Fibroblast of lung (primary cell): ENCODE measurements around the gene DENND1A. TPM values are rescaled to one million over a fixed set of nuclear protein-coding genes. Genes with fewer than 3 reads are reported as not detected.

ENCODE experiments used
- DNase-seq, 2 donors: peaks; one replicate each; pipeline versions ENCODE4 v3.0.0 to v3.0.0-alpha.2; 2010; ENCODE audit warnings: low read depth in 2 of 2
- H2AFZ ChIP-seq: 2 replicates; pipeline ENCODE4 v1.5.1; 2012; ENCODE audit warnings: low read length, control low read depth, inconsistent platforms
- H3K27ac ChIP-seq: 2 replicates; pipeline ENCODE4 v1.5.1; 2011; ENCODE audit warnings: low read length, control low read depth; ENCODE audit not compliant: insufficient read depth
- H3K27me3 ChIP-seq: 2 replicates; pipeline ENCODE4 v1.5.1; 2011; ENCODE audit warnings: mild to moderate bottlenecking, low read length; ENCODE audit not compliant: control insufficient read depth, insufficient read depth
- H3K36me3 ChIP-seq: 2 replicates; pipeline ENCODE4 v1.5.1; 2011; ENCODE audit warnings: low read length; ENCODE audit not compliant: control insufficient read depth, insufficient read depth
- H3K4me1 ChIP-seq: 2 replicates; pipeline ENCODE4 v1.5.1; 2011; ENCODE audit warnings: low read length; ENCODE audit not compliant: control insufficient read depth, insufficient read depth; ENCODE audit errors: extremely low read depth
- H3K4me2 ChIP-seq: 2 replicates; pipeline ENCODE4 v1.5.1; 2011; ENCODE audit warnings: low read length, control low read depth; ENCODE audit not compliant: insufficient read depth; ENCODE audit errors: extremely low read depth
- H3K4me3 ChIP-seq, 4 experiments: fragments of 200-600 bp in 1 of 4; sonication (generic) in 1 of 4; replicated peaks in 1 of 4; 2 replicates each; pipeline ENCODE4 v1.5.1; 2011 to 2016; ENCODE audit warnings: low read length in 4 of 4, low read depth in 3 of 4, mild to moderate bottlenecking in 3 of 4, control low read depth in 2 of 4, inconsistent platforms in 1 of 4, mixed read lengths in 1 of 4; ENCODE audit not compliant: insufficient read depth in 1 of 4; ENCODE audit errors: control extremely low read depth in 1 of 4
- H3K79me2 ChIP-seq: 2 replicates; pipeline ENCODE4 v1.5.1; 2012; ENCODE audit warnings: mild to moderate bottlenecking, low read length, inconsistent platforms; ENCODE audit not compliant: control insufficient read depth, insufficient read depth
- H3K9ac ChIP-seq: 2 replicates; pipeline ENCODE4 v1.5.1; 2011; ENCODE audit warnings: mild to moderate bottlenecking, low read length, control low read depth; ENCODE audit not compliant: insufficient read depth
- H3K9me3 ChIP-seq: 2 replicates; pipeline ENCODE4 v1.5.1; 2012; ENCODE audit warnings: low read depth, low read length; ENCODE audit not compliant: control insufficient read depth, insufficient read depth
- H4K20me1 ChIP-seq: 2 replicates; pipeline ENCODE4 v1.5.1; 2011; ENCODE audit warnings: low read length; ENCODE audit not compliant: control insufficient read depth, insufficient read depth; ENCODE audit errors: extremely low read depth
- CTCF ChIP-seq, 2 donors: IDR thresholded peaks in 1 of 2; conservative IDR thresholded peaks in 1 of 2; 1 replicate in 1 of 2; 2 replicates in 1 of 2; pipeline ENCODE4 v1.5.1; 2011 to 2012; ENCODE audit warnings: low read length in 2 of 2, control low read depth in 1 of 2, inconsistent platforms in 1 of 2, low read depth in 1 of 2, mild to moderate bottlenecking in 1 of 2
- EZH2 ChIP-seq: IDR thresholded peaks from 2 replicates; pipeline ENCODE4 v1.5.1; 2012; ENCODE audit warnings: low read length, control low read depth, mild to moderate bottlenecking; ENCODE audit errors: missing control alignments
- polyA plus RNA-seq, 2 donors: library from polyadenylated mRNA; depleted of rRNA in 1 of 2; stranded (reverse) in 1 of 2; unstranded in 1 of 2; fragments of >200 nt; gene quantifications; 2 replicates each; pipeline ENCODE4 v1.2.1, GENCODE V29; 2011 to 2012; ENCODE audit warnings: missing spikeins in 1 of 2
- total RNA-seq: library from RNA; depleted of rRNA; stranded (reverse); fragments of >200 nt; gene quantifications from 2 replicates; pipeline ENCODE4 v1.2.1, GENCODE V29; 2014

The DENND1A gene
- total and polyA plus RNA-seq, 2 donors (not counting 1 experiment from before 2014, with no cell fraction given) = 13.0 to 18.3 TPM

- Histone ChIP-seq H3K4me3 (no peak overlapping the region), H2AFZ (no peak overlapping the region), H3K4me2 (no peak overlapping the region), H3K4me1 (no peaks in the 10 kb centered on the region), H3K9ac (no peak overlapping the region), H3K9me3 (no peaks in the 10 kb centered on the region), H3K79me2 (no peaks in the 10 kb centered on the region), H3K27me3 (no peaks in the 10 kb centered on the region), H4K20me1 (no peaks in the 10 kb centered on the region), H3K27ac (no peak overlapping the region), H3K36me3 (no peaks in the 10 kb centered on the region)
- no peak for TF ChIP-seq CTCF (conservative IDR thresholded peaks at IDR 0.05 in 1 of 2, IDR thresholded peaks at IDR 0.05 in 1 of 2; ENCODE audit: low read depth in 1 of 2, low read length in 2 of 2)
- TF ChIP-seq EZH2 = no peak
- DNase-seq = no peak
These were observed 411.6 kb downstream of the DENND1A start for GRCh38 chr9:123518338-123518737.

GRCh38 chr9:123517512-123517911 is 412.4 kb downstream of the DENND1A start:
- Histone ChIP-seq H3K4me1 (no peaks in the 10 kb centered on the region), H3K9ac (no peak overlapping the region), H3K4me2 (no peak overlapping the region), H4K20me1 (no peaks in the 10 kb centered on the region), H3K79me2 (no peaks in the 10 kb centered on the region), H2AFZ (no peak overlapping the region), H3K4me3 (no peak overlapping the region), H3K27me3 (no peaks in the 10 kb centered on the region), H3K27ac (no peak overlapping the region), H3K9me3 (no peaks in the 10 kb centered on the region), H3K36me3 (no peaks in the 10 kb centered on the region)
- DNase-seq = peak in 1 of 2 donors; percentile 5
- TF ChIP-seq CTCF (conservative IDR thresholded peaks at IDR 0.05 in 1 of 2, IDR thresholded peaks at IDR 0.05 in 1 of 2; ENCODE audit: low read depth in 1 of 2, low read length in 2 of 2) (no peak), EZH2 (no peak)

DNA sequence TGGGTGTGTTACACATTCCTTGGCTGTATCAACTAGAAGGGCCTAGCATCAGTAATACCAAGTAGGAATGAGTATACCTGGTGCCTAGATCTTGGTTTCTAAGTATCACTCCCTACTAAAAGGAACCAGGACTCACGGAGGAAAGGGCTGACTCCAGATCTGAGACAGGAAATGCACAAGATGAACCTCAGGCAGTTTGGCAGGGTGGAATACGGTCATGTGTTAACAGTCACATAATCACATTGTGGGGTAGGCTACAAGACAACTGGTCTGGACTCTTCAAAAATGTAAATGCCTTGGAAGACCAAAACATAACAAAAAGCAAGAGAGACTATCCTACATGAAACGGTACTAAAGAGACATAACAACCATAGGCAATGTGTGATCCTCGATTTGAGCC is 415.2 kb downstream of the DENND1A start:
- H3K27me3 ChIP-seq = no peaks in the 10 kb centered on the region
- no peaks in the 10 kb centered on the region for H3K9me3 ChIP-seq
- H3K4me2 ChIP-seq = no peak overlapping the region
- TF ChIP-seq EZH2 (no peak), CTCF (conservative IDR thresholded peaks at IDR 0.05 in 1 of 2, IDR thresholded peaks at IDR 0.05 in 1 of 2; ENCODE audit: low read depth in 1 of 2, low read length in 2 of 2) (no peak)
- H3K4me1 ChIP-seq = no peaks in the 10 kb centered on the region
- no peak overlapping the region for H3K4me3 ChIP-seq
- no peak for DNase-seq
- no peak overlapping the region for H3K27ac ChIP-seq
- H3K9ac ChIP-seq = no peak overlapping the region
- no peaks in the 10 kb centered on the region for H3K36me3 ChIP-seq
- no peaks in the 10 kb centered on the region for H3K79me2 ChIP-seq
- H2AFZ ChIP-seq = no peak overlapping the region
- no peaks in the 10 kb centered on the region for H4K20me1 ChIP-seq
